Activated CD4-positive, alpha-beta T cell treated with anti-CD3 and anti-CD28 coated beads, Interleukin-2, amount 10 ng/mL, durations not matched to agents 7 days and 5 days (primary cell): ENCODE results near the gene N4BP2. TPM values are rescaled to one million over a fixed set of nuclear protein-coding genes. Genes with fewer than 3 reads are reported as not detected.
"Not testable (repeated sequence)": the region's sequence is repeated elsewhere in the genome, so short reads cannot be mapped to it uniquely, and the experiment has no call there.

Experiments
- CTCF ChIA-PET: fragments of 350-600 bp; sonication (Branson Sonifier 250); formaldehyde crosslinking; loops from one replicate; lab custom pipeline; 2021; ENCODE audit warnings: antibody characterized with exemption; lab: Charles Lee
- POLR2A ChIA-PET: fragments of 350-600 bp; sonication (Branson Sonifier 250); formaldehyde crosslinking; loops from one replicate; lab custom pipeline; 2021; ENCODE audit warnings: antibody characterized with exemption; lab: Charles Lee
- DNase-seq: peaks from one replicate; pipeline ENCODE4 v3.0.0-alpha.2; 2020
- H3K27ac Mint-ChIP-seq: one replicate; pipeline ENCODE4 v1.8.0; 2021; ENCODE audit warnings: mild to moderate bottlenecking, moderate library complexity, mixed read lengths
- H3K27me3 Mint-ChIP-seq: one replicate; pipeline ENCODE4 v1.8.0; 2021; ENCODE audit warnings: mixed read lengths
- H3K36me3 Mint-ChIP-seq: one replicate; pipeline ENCODE4 v1.8.0; 2021; ENCODE audit warnings: low read depth, mixed read lengths
- H3K4me1 Mint-ChIP-seq: one replicate; pipeline ENCODE4 v1.8.0; 2021; ENCODE audit warnings: mixed read lengths
- H3K4me3 Mint-ChIP-seq: one replicate; pipeline ENCODE4 v1.8.0; 2021; ENCODE audit warnings: mild to moderate bottlenecking, moderate library complexity, mixed read lengths
- H3K9me3 Mint-ChIP-seq: one replicate; pipeline ENCODE4 v1.8.0; 2021; ENCODE audit warnings: mixed read lengths
- total RNA-seq, 2 experiments: library from RNA; stranded (reverse); gene quantifications; one replicate each; pipeline ENCODE4 v1.2.3, GENCODE V29; 2021

The N4BP2 gene
- total RNA-seq, 2 experiments from 2014 or later: 32.2 to 39.2 TPM

GRCh38 chr4:40136202-40136601, 79.6 kb downstream of the N4BP2 start:
- H3K27me3 Mint-ChIP-seq, H3K27ac Mint-ChIP-seq, DNase-seq, POLR2A ChIA-PET, H3K4me3 Mint-ChIP-seq, H3K9me3 Mint-ChIP-seq, H3K4me1 Mint-ChIP-seq: not testable (repeated sequence)
- CTCF ChIA-PET: interaction anchor here (1.2 kb wide), 1 partner anchor 406 kb away, joined by 3 read pairs; no protein-coding TSS in a partner anchor
- H3K36me3 Mint-ChIP-seq: peaks cover 51% of the 10 kb centered on the region

- Mint-ChIP-seq H3K27ac (no peak overlapping the region), H3K4me3 (no peak overlapping the region), H3K36me3 (peaks cover 70% of the 10 kb centered on the region), H3K4me1 (no peaks in the 10 kb centered on the region), H3K27me3 (no peaks in the 10 kb centered on the region), H3K9me3 (peaks cover 3% of the 10 kb centered on the region)
- DNase-seq: no peak
- CTCF ChIA-PET: no interaction called here
- POLR2A ChIA-PET: no interaction called here
These were observed 83.5 kb downstream of the N4BP2 start for GRCh38 chr4:40140196-40140595.

- DNase-seq, H3K27ac Mint-ChIP-seq, H3K4me3 Mint-ChIP-seq, CTCF ChIA-PET, POLR2A ChIA-PET, H3K9me3 Mint-ChIP-seq, H3K4me1 Mint-ChIP-seq, H3K27me3 Mint-ChIP-seq: not testable (repeated sequence)
- peaks cover 68% of the 10 kb centered on the region for H3K36me3 Mint-ChIP-seq
These were observed 83.9 kb downstream of the N4BP2 start for GRCh38 chr4:40140597-40140996.

GRCh38 chr4:40143926-40144508, 87.4 kb downstream of the N4BP2 start:
- ChIA-PET CTCF (interaction anchor here (0.5 to 1.2 kb wide), 3 partner anchors 173 to 692 kb away, joined by 3 to 4 read pairs (median 4); no protein-coding TSS in a partner anchor), POLR2A (no interaction called here)
- Mint-ChIP-seq H3K4me3 (no peak overlapping the region), H3K9me3 (no peaks in the 10 kb centered on the region), H3K36me3 (peaks cover 60% of the 10 kb centered on the region), H3K4me1 (peaks cover 2% of the 10 kb centered on the region), H3K27ac (no peak overlapping the region), H3K27me3 (no peaks in the 10 kb centered on the region)
- no peak for DNase-seq

- Mint-ChIP-seq H3K4me1 (peaks cover 4% of the 10 kb centered on the region), H3K36me3 (peaks cover 64% of the 10 kb centered on the region), H3K9me3 (no peaks in the 10 kb centered on the region), H3K4me3 (no peak overlapping the region), H3K27ac (no peak overlapping the region), H3K27me3 (no peaks in the 10 kb centered on the region)
- no peak for DNase-seq
- ChIA-PET POLR2A (no interaction called here), CTCF (interaction anchor here (0.9 to 1.2 kb wide), 3 partner anchors 172 to 181 kb away, joined by 3 to 4 read pairs (median 3); no protein-coding TSS in a partner anchor)
These were observed 88.1 kb downstream of the N4BP2 start for GRCh38 chr4:40144716-40145115.

- CTCF ChIA-PET, POLR2A ChIA-PET, H3K4me3 Mint-ChIP-seq, H3K27ac Mint-ChIP-seq, H3K27me3 Mint-ChIP-seq, DNase-seq: not testable (repeated sequence)
- Mint-ChIP-seq H3K36me3 (peaks cover 68% of the 10 kb centered on the region), H3K9me3 (peaks cover 11% of the 10 kb centered on the region), H3K4me1 (peaks cover 23% of the 10 kb centered on the region)
These were observed 90.8 kb downstream of the N4BP2 start for GRCh38 chr4:40147490-40147889.

GRCh38 chr4:40149960-40150385, 93.3 kb downstream of the N4BP2 start:
- H3K36me3 Mint-ChIP-seq: peaks cover 60% of the 10 kb centered on the region
- H3K27ac Mint-ChIP-seq: peak overlapping the region; percentile 20
- peaks cover 36% of the 10 kb centered on the region for H3K4me1 Mint-ChIP-seq
- H3K4me3 Mint-ChIP-seq: no peak overlapping the region
- peak; percentile 89 for DNase-seq
- no peaks in the 10 kb centered on the region for H3K27me3 Mint-ChIP-seq
- CTCF ChIA-PET: interaction anchor here (0.7 to 1.2 kb wide), 5 partner anchors 13 to 167 kb away, joined by 3 to 5 read pairs (median 3); no protein-coding TSS in a partner anchor
- POLR2A ChIA-PET: interaction anchor here (0.7 kb wide), 1 partner anchor 88 kb away, joined by 6 read pairs; no protein-coding TSS in a partner anchor
- peaks cover 11% of the 10 kb centered on the region for H3K9me3 Mint-ChIP-seq

- no peak for DNase-seq
- Mint-ChIP-seq H3K27me3 (no peaks in the 10 kb centered on the region), H3K4me1 (peaks cover 36% of the 10 kb centered on the region), H3K9me3 (peaks cover 11% of the 10 kb centered on the region), H3K27ac (no peak overlapping the region), H3K4me3 (no peak overlapping the region), H3K36me3 (peaks cover 55% of the 10 kb centered on the region)
- POLR2A ChIA-PET: no interaction called here
- CTCF ChIA-PET: interaction anchor here (1.5 kb wide), 2 partner anchors 12 to 50 kb away, joined by 3 to 6 read pairs; no protein-coding TSS in a partner anchor
These were observed 94.3 kb downstream of the N4BP2 start for GRCh38 chr4:40150932-40151331.

GRCh38 chr4:40152637-40153036, 96.0 kb downstream of the N4BP2 start:
- no peak overlapping the region for H3K27ac Mint-ChIP-seq
- POLR2A ChIA-PET: no interaction called here

GRCh38 chr4:40157436-40157835, 100.8 kb downstream of the N4BP2 start:
- no peak overlapping the region for H3K27ac Mint-ChIP-seq
- no peak overlapping the region for H3K4me3 Mint-ChIP-seq
- ChIA-PET POLR2A (no interaction called here), CTCF (no interaction called here)
- H3K27me3 Mint-ChIP-seq: no peaks in the 10 kb centered on the region
- peaks cover 13% of the 10 kb centered on the region for H3K4me1 Mint-ChIP-seq
- no peaks in the 10 kb centered on the region for H3K9me3 Mint-ChIP-seq
- H3K36me3 Mint-ChIP-seq: peaks cover 39% of the 10 kb centered on the region
- DNase-seq: no peak

More at GRCh38 chr4:40152637-40153036, 96.0 kb downstream of the N4BP2 start:
- peak; percentile 24 for DNase-seq
- Mint-ChIP-seq H3K36me3 (peaks cover 47% of the 10 kb centered on the region), H3K4me1 (peaks cover 36% of the 10 kb centered on the region), H3K4me3 (no peak overlapping the region), H3K27me3 (no peaks in the 10 kb centered on the region), H3K9me3 (peaks cover 11% of the 10 kb centered on the region)
- CTCF ChIA-PET: interaction anchor here (0.5 to 1.5 kb wide), 6 partner anchors 10 to 164 kb away, joined by 3 to 7 read pairs (median 3); no protein-coding TSS in a partner anchor

GRCh38 chr4:40160258-40160657, 103.6 kb downstream of the N4BP2 start:
- H3K27me3 Mint-ChIP-seq: no peaks in the 10 kb centered on the region
- no peaks in the 10 kb centered on the region for H3K9me3 Mint-ChIP-seq
- ChIA-PET CTCF (interaction anchor here (1.8 kb wide), 1 partner anchor 165 kb away, joined by 6 read pairs; no protein-coding TSS in a partner anchor), POLR2A (no interaction called here)
- H3K4me3 Mint-ChIP-seq: no peak overlapping the region
- no peak overlapping the region for H3K27ac Mint-ChIP-seq
- no peak for DNase-seq
- no peaks in the 10 kb centered on the region for H3K4me1 Mint-ChIP-seq
- H3K36me3 Mint-ChIP-seq: peaks cover 42% of the 10 kb centered on the region

GRCh38 chr4:40164459-40164858, 107.8 kb downstream of the N4BP2 start:
- Mint-ChIP-seq H3K27ac (no peak overlapping the region), H3K36me3 (peaks cover 58% of the 10 kb centered on the region), H3K27me3 (no peaks in the 10 kb centered on the region), H3K9me3 (peaks cover 5% of the 10 kb centered on the region), H3K4me1 (no peaks in the 10 kb centered on the region), H3K4me3 (no peak overlapping the region)
- POLR2A ChIA-PET: interaction anchor here (0.6 kb wide), 1 partner anchor 60 kb away, joined by 3 read pairs; no protein-coding TSS in a partner anchor
- CTCF ChIA-PET: interaction anchor here (0.6 to 1.5 kb wide), 2 partner anchors 153 to 176 kb away, joined by 3 to 5 read pairs; no protein-coding TSS in a partner anchor
- no peak for DNase-seq

GRCh38 chr4:40165916-40166315, 109.3 kb downstream of the N4BP2 start:
- Mint-ChIP-seq H3K4me3 (no peak overlapping the region), H3K4me1 (peaks cover 5% of the 10 kb centered on the region), H3K27ac (no peak overlapping the region), H3K36me3 (peaks cover 57% of the 10 kb centered on the region), H3K9me3 (peaks cover 9% of the 10 kb centered on the region), H3K27me3 (no peaks in the 10 kb centered on the region)
- CTCF ChIA-PET: interaction anchor here (1.5 kb wide), 1 partner anchor 151 kb away, joined by 5 read pairs; no protein-coding TSS in a partner anchor
- DNase-seq: no peak
- POLR2A ChIA-PET: no interaction called here
